Uterus (tissue), 2 donors: ENCODE data around the gene KRTAP4-5.

Experiments
- POLR2A ChIP-seq, 2 donors: fragments of 450-650 bp; IDR thresholded peaks; one replicate each; pipeline ENCODE4 v1.6.1; 2016; ENCODE audit warnings: antibody characterized with exemption in 2 of 2, mild to moderate bottlenecking in 1 of 2, moderate library complexity in 1 of 2
- TF ChIP-seq, protein P1 (sequence below), 4 experiments: fragments of 200-600 bp in 2 of 4; fragments of 450-650 bp in 2 of 4; sonication (generic) in 2 of 4; IDR thresholded peaks; one replicate each; pipeline ENCODE4 v1.5.1; 2016 to 2019; ENCODE audit warnings: antibody characterized with exemption in 4 of 4, mild to moderate bottlenecking in 2 of 4, moderate library complexity in 1 of 4

- TF ChIP-seq, protein P1, sequence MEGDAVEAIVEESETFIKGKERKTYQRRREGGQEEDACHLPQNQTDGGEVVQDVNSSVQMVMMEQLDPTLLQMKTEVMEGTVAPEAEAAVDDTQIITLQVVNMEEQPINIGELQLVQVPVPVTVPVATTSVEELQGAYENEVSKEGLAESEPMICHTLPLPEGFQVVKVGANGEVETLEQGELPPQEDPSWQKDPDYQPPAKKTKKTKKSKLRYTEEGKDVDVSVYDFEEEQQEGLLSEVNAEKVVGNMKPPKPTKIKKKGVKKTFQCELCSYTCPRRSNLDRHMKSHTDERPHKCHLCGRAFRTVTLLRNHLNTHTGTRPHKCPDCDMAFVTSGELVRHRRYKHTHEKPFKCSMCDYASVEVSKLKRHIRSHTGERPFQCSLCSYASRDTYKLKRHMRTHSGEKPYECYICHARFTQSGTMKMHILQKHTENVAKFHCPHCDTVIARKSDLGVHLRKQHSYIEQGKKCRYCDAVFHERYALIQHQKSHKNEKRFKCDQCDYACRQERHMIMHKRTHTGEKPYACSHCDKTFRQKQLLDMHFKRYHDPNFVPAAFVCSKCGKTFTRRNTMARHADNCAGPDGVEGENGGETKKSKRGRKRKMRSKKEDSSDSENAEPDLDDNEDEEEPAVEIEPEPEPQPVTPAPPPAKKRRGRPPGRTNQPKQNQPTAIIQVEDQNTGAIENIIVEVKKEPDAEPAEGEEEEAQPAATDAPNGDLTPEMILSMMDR (IDR thresholded peaks at IDR 0.05), result no peak
- no peak for TF ChIP-seq POLR2A (IDR thresholded peaks at IDR 0.05)
Observed at GRCh38 chr17:41103896-41104295, 45.7 kb downstream of the KRTAP4-5 start.
